AG04450 (cell line): Measurements from ENCODE around the gene NXPH4. TPM values are rescaled to one million over a fixed set of nuclear protein-coding genes. Genes with fewer than 3 reads are reported as not detected.

Experiments used
- CTCF ChIA-PET: fragments of 300-600, 350-600 bp; formaldehyde crosslinking; extraction: SDS; loops from one replicate; lab custom pipeline; 2022; ENCODE audit warnings: antibody characterized with exemption, inconsistent platforms; lab: Charles Lee
- POLR2A ChIA-PET: fragments of 350-600 bp; formaldehyde crosslinking; extraction: SDS; loops from one replicate; lab custom pipeline; 2021; ENCODE audit warnings: antibody characterized with exemption, inconsistent platforms; lab: Yijun Ruan, JAX
- DNase-seq: peaks from one replicate; pipeline ENCODE4 v3.0.0-alpha.2; 2011; ENCODE audit warnings: low read depth, low spot score
- H3K27ac ChIP-seq: one replicate; pipeline ENCODE4 v1.5.1; 2012; ENCODE audit warnings: low read depth, low read length, control low read depth
- H3K27me3 ChIP-seq: one replicate; pipeline ENCODE4 v1.6.0; 2012; ENCODE audit warnings: low read length; ENCODE audit not compliant: control insufficient read depth, insufficient read depth
- H3K4me3 ChIP-seq: 2 replicates; pipeline ENCODE4 v1.5.1; 2011; ENCODE audit warnings: mild to moderate bottlenecking, low read depth, low read length, control low read depth
- H3K9me3 ChIP-seq: 2 replicates; pipeline ENCODE4 v1.5.1; 2012; ENCODE audit warnings: low read length; ENCODE audit not compliant: control insufficient read depth, insufficient read depth
- polyA plus RNA-seq: library from polyadenylated mRNA; depleted of rRNA; stranded (reverse); fragments of >200 nt; gene quantifications from 2 replicates; pipeline ENCODE4 v1.2.3, GENCODE V29; 2011
- TF ChIP-seq, protein P1 (sequence below): IDR thresholded peaks from 2 replicates; pipeline ENCODE4 v1.5.1; 2011; ENCODE audit warnings: low read depth, low read length, control low read depth, inconsistent platforms

Gene NXPH4
- polyA plus RNA-seq, 1 experiment: 0.79 TPM

DNA sequence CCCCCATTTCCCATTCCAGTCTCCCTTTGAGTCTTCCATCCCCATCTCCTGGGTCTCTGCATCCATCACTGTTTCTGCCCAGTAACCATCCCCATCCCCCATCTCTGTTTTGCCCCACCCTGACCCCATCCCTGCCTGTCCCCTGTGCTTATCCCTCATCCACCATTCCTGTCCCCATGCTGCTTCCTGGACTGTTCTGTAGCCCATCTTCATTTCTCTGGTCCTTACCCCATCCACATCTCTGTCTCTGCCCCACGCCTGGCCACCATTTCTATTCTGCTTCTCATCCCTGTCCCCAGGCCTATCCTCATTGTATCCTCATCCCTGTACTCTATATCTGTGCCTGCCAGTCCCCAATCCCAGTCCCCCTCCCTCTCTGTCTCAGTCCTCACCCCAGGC lies 4.2 kb downstream of the NXPH4 start:
- TF ChIP-seq, protein P1, sequence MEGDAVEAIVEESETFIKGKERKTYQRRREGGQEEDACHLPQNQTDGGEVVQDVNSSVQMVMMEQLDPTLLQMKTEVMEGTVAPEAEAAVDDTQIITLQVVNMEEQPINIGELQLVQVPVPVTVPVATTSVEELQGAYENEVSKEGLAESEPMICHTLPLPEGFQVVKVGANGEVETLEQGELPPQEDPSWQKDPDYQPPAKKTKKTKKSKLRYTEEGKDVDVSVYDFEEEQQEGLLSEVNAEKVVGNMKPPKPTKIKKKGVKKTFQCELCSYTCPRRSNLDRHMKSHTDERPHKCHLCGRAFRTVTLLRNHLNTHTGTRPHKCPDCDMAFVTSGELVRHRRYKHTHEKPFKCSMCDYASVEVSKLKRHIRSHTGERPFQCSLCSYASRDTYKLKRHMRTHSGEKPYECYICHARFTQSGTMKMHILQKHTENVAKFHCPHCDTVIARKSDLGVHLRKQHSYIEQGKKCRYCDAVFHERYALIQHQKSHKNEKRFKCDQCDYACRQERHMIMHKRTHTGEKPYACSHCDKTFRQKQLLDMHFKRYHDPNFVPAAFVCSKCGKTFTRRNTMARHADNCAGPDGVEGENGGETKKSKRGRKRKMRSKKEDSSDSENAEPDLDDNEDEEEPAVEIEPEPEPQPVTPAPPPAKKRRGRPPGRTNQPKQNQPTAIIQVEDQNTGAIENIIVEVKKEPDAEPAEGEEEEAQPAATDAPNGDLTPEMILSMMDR: no peak
- CTCF ChIA-PET: no interaction called here
- Histone ChIP-seq H3K4me3 (no peak overlapping the region), H3K27ac (no peak overlapping the region), H3K9me3 (no peaks in the 10 kb centered on the region; the same call in 1 of the 2 replicates), H3K27me3 (peaks cover 49% of the 10 kb centered on the region)
- POLR2A ChIA-PET: no interaction called here
- no peak for DNase-seq

DNA sequence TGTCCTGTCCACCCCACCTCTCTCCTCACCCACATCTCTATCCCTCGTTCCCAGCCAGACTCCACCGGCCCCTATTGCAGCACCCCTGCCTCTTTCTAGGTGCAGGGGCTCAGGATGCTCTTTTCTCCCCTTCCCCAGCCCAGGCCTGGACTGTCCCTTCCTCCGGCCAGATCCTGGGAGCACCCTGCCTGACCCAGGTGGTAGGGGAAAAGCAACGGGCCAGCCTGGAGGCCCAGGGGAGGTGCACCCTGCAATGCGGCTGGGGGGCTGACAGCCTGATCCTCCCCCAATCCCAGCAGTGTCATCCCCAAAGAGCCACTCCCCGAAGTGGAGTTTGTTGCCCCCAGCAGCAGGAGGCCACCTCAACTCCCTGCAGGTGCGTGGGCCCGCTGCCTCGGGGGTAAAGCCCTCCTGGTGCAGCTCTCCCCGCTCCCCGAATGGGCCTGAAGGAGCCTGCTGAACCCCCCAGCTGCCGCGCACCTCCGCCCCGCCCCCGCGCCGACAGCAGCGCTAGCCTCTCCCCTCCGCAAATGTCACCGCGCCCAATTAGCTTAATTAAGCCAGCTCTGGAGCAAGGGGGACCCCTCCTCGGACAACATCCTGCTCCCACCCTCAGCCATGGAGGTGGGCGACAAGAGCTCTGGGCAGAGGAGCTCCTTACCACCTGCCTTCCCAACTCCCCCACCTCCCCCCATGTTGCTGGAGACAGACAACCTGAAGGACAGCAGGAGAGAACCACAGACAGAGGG lies 4.7 kb downstream of the NXPH4 start:
- ChIA-PET POLR2A (interaction anchor here (1.0 kb wide), 1 partner anchor 9 kb away, joined by 5 read pairs; the partner anchor contains the start of gene SHMT2), CTCF (interaction anchor here (0.9 kb wide), 1 partner anchor 23 kb away, joined by 5 read pairs; no protein-coding TSS in a partner anchor)
- DNase-seq: no peak
- H3K9me3 ChIP-seq: no peaks in the 10 kb centered on the region; the same call in 1 of the 2 replicates
- no peak overlapping the region for H3K4me3 ChIP-seq
- peaks cover 46% of the 10 kb centered on the region for H3K27me3 ChIP-seq
- no peak overlapping the region for H3K27ac ChIP-seq
- TF ChIP-seq, protein P1: no peak

DNA sequence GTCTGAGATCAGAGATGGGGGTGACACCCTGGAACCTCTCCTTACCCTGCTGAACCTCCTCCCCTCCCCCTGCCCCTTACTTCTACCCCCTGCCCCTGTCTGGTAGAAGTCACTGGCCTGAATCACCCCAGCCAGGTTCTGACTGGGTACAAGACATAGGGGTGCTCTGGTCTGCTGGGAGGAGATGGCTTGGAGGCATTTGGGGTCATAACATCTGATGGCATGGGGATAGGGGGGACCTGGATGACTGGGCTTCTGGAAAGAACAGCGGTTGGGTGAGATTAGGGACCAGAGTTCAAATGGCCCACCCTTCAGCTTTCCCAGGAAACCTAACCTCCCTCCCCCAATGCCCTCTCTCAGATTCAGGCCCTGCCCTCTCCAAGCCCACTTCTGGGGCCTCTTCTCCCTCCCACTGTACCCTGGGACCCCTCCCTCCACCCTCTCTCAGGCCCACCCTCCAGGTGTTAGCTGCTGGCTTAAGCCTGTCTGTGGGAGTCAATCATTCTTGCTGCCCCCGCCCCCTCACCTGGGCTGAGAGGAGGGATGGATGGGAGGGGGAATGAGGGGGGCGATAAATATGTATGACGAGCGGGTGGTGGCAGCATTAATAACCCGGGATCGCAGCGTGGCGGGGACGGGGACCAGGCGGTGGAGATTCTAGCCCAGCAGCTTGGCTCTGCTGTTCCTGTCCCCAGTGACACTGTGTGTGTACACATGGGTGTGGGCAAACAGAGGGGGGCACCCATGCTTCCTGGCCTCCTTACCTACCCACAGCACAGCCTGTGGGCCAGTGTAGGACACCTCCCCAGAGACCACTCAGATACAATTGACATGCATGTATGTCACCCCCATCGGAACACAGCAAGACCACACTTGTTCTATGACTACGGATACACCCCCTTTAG lies 5.9 kb downstream of the NXPH4 start:
- TF ChIP-seq, protein P1: no peak
- peaks cover 41% of the 10 kb centered on the region for H3K27me3 ChIP-seq
- no peaks in the 10 kb centered on the region; the same call in 1 of the 2 replicates for H3K9me3 ChIP-seq
- CTCF ChIA-PET: interaction anchor here (3.4 kb wide), 1 partner anchor 8 kb away, joined by 16 read pairs; no protein-coding TSS in a partner anchor
- H3K4me3 ChIP-seq: no peak overlapping the region
- no peak for DNase-seq
- POLR2A ChIA-PET: interaction anchor here (0.6 to 1.0 kb wide), 2 partner anchors 7 to 21 kb away, joined by 5 read pairs; partner anchors contain the start of gene SHMT2
- H3K27ac ChIP-seq: no peak overlapping the region

DNA sequence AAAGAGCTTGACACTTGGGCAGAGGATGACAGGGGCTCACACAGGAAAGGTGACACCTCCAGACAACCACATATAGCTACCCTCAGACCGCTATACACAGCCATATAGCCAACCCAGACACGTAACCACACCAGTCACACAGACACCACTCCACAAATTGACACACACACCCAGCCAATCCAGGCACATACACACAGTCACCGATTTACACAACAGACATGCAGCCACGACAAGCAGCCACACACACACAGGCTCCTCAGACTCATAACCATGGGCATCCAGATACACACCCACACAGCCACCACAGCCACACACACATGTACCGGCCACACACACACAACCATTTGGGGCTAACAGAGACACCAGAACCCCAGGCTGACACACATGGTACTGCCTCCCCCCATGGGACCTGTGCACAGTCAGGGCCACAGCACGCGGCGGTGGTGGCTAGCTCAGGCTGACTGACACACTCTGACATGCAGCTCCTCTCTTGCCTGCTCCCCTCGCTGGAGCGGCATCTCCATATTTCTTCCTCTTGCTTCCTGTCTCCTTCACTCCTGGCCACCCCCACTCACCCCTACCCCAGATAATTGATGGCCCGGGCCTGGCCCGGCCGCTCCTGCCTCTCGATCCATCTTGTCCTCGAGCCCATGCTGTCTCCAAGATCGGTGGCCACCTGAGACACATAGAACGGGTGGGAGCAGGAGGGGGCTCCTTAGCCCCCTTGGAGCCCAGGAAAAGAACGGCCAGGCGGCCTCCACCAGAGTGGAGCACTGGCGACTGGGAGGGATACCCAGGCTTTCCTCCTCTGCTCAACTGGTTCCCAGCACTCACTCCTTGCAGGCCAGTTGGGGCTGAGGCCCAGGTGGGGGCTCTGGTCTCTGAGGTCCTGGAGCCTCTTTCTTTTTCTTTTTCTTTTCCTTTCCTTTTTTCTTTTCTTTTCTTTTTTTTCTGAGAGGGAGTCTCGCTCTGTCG lies 6.9 kb downstream of the NXPH4 start:
- ChIA-PET CTCF (interaction anchor here (1.0 to 3.4 kb wide), 3 partner anchors 9 to 229 kb away, joined by 3 to 16 read pairs (median 6); no protein-coding TSS in a partner anchor), POLR2A (interaction anchor here (0.6 kb wide), 1 partner anchor 20 kb away, joined by 5 read pairs; no protein-coding TSS in a partner anchor)
- Histone ChIP-seq H3K4me3 (no peak overlapping the region), H3K27ac (no peak overlapping the region), H3K9me3 (no peaks in the 10 kb centered on the region; the same call in 1 of the 2 replicates), H3K27me3 (peaks cover 34% of the 10 kb centered on the region)
- TF ChIP-seq, protein P1: no peak
- DNase-seq: no peak
